HG03457 (cell line): ENCODE measurements around the gene ENG.
"Not testable (repeated sequence)": the region's sequence is repeated elsewhere in the genome, so short reads cannot be mapped to it uniquely, and the experiment has no call there.

ENCODE experiments used
- ATAC-seq: cut with Tn5 transposase; IDR thresholded peaks from one replicate; pipeline ENCODE4 v1.9.1; 2021; ENCODE audit warnings: moderate number of reproducible peaks; ENCODE audit not compliant: unreplicated experiment

ENG gene

DNA sequence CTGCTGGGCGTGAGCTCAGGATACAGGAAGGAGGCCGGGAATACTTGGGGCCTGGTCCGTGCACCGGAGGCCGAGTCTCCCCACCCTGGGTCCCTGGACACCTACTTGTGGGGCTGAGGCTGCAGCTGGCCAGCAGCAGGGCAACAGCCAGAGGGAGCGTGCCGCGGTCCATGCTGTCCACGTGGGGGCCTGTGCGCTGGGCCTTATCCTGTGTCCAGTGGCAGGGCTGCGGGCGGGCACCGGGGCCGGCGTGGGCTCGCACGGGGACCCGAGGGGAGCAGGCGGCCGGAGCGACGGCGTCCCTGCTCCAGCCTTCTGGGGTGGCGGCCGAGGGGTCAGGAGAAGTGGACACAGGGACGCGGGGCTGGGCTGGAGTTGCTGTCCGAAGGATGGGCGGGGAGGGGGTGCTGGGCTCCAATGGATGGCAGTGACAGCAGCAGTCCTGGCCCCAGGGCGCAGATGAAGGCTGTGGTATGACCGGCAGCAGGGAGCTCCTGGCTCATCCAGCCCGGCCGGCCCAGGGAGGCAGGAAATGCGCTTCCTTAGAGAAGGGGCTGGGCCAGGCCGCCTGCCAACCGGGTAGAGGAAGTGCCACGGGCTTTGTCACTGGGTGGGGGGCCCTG, at the start of gene ENG:
ENG (minus strand) TSS at position 475 of the 623 bp plus-strand sequence; CDS start at position 172, 303 bp downstream.
- no peak for ATAC-seq

GRCh38 chr9:127903557-127904475, 49.4 kb upstream of the ENG start:
- ATAC-seq, result no peak

GRCh38 chr9:127899128-127899943, 44.9 kb upstream of the ENG start, which contains the start of gene ST6GALNAC6:
Gene ST6GALNAC6 (minus strand): TSS chr9:127899603. CDS start chr9:127897981, 1,622 bp downstream.
- ATAC-seq, result no peak

DNA sequence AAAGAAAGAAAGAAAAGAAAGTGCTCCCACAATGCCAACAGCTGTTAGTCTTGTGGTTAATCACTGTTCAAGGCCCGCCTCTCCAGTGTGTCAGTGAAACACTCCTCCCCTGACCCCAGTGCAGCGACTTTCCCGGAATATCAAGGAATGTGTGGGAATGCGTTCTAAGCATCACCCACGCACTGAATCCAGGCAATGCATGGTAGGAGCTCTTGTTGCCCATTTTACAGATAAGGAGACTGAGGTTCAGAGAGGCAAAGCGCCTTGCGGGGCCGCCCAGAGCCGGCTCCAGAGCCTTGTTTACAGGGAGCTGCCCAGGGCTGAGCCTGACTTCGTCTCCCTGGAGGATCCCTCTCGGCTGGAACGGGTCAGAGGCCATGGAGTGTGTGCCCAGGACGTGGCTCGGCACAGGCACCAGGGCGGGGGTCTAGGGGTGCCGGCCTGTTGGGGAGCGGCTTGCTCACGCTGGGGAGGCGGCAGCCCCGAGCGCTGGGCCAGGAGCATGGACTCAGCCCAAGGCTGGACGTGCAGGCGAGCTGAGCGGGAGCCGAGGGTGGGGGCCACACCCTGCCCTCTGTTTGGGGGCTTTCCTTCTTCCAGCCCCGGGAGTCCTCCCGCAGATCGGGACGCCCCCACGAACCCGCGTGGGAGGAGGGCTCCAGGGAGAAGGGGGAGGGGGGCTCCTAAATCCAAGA, 44.1 kb upstream of the ENG start:
- ATAC-seq, result no peak

DNA sequence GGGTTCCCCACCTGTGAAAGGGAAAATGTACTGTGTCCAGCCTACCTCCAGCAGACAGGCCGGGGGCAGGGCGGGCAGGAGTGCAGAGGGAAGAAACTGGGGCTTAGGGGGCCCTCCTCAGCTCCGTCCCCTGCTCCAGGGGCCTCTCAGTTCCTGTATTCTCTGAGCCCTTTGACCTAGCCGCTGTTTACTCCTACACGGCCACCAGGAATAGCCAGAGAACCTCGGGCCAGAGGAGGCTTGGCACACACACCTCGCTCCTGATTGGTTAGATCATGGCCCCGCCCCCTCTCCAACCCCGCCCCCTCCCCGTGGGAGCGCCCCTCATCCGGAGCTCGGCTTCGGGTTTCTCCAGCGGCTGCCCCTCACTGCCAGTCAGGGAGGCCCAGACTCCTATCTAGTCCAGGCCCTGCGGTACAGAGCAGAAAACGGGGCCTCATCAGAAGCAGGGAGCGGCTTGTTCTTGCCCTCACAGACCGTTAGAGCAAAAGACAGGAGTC, 42.8 kb upstream of the ENG start:
- ATAC-seq, result no peak

- no peak for ATAC-seq
Measured at GRCh38 chr9:127896395-127897192, 42.1 kb upstream of the ENG start.

DNA sequence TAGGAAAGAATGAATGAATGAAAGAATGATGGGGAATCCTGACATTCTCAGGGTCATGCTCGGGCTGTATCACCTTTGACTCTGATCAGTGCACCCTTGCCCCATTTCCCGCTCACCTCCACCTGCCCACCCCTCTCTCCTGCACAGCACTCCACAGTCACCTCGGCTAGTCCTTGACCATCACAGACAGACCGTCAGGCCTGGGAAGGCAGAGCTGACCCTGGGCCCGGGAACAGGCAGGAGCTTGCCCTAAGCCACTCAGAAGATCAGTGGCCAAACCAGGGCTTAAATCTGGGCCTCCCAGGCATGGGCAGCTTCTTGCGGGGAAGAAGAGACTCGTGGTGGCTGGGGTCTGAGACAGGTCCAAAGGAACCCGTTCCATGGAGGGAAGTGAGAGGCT, 41.4 kb upstream of the ENG start:
- no peak for ATAC-seq

GRCh38 chr9:127893392-127893791, 38.9 kb upstream of the ENG start:
- no peak for ATAC-seq

GRCh38 chr9:127892831-127893230, 38.4 kb upstream of the ENG start:
- ATAC-seq, result no peak

GRCh38 chr9:127890053-127890452, 35.6 kb upstream of the ENG start:
- no peak for ATAC-seq

DNA sequence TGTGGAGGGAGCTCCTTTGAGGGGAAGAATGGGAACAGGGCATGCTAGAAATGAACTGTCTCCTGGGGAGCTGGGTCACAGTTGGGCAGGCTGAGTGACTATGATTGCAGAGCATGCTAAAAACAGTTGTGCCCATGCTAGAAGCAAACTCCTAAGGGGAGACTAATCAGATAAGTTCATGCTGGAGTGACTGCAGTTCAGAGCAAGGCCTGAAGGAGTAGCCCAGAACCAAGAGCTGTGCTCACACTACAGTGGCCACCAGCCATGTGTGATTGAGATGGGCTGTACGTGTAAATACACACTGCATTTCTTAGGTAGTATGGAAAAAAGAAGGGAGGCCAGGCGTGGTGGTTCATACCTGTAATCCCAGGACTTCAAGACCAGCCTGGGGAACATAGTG, 33.3 kb upstream of the ENG start:
- ATAC-seq, result no peak

DNA sequence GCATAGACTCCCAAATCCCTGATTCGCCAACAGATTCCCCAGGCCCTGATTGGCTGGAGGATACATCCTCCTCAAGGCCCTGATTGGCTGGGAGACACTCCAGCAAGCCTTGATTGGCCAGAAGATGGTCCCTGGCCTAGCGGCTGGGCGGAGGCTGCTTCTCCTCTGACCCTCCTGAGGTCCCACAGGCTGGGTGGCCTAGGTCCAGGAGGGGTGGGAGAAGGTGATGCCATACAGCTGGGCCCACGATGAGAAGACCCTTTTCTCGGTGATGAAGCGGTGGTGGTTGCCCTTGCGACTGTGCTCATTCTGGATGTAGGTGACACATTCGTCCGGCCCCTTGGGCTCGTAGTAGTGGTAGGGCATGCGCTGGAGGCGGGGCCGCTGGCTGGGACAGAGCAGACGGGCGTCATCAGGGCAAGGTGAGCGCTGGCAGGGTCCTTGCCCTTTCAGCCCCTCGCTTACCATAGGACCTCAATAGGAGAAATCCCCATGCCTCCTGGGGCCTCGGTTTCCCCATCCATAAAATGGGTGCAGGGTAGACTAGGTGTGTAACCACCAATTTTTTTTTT, 32.0 kb upstream of the ENG start:
- ATAC-seq, result no peak

- ATAC-seq, result no peak
Measured at GRCh38 chr9:127885508-127886281, 31.2 kb upstream of the ENG start.

DNA sequence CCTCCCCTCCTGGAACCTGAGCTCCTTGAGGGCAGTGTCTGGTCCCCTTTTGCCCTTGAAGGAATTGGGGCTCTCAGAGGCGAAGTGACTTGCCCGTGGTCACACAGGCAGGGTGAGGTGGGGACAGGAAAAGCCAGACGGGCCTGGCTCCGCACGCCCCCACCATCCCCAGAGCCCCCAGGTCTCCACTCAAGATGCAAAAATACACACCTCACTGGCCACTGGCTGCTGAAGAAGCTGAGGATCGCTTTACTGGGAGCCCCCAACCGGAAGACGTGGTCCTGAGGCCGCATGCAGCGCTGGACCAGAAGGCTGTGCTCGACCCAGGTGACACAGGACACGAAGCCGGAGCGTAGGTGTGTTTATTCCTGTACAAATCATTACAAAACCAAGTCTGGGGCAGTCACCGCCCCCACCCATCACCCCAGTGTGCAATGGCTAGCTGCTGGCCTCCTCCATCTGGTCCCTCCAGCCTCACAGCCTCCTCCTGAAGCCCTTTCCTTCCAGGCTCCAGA, 30.6 kb upstream of the ENG start:
- no peak for ATAC-seq

- ATAC-seq, result no peak
Measured at GRCh38 chr9:127884427-127884911, 30.0 kb upstream of the ENG start.

GRCh38 chr9:127883959-127884358, 29.5 kb upstream of the ENG start:
- no peak for ATAC-seq

- ATAC-seq, result not testable (repeated sequence)
Measured at GRCh38 chr9:127881715-127882114, 27.3 kb upstream of the ENG start.

GRCh38 chr9:127880143-127880542, 25.7 kb upstream of the ENG start:
- no peak for ATAC-seq
